HEK293 (cell line): Measurements from ENCODE around the gene ZNF423.

ENCODE experiments used
- CTCF ChIA-PET: fragments of 350-600 bp; formaldehyde crosslinking; extraction: SDS; loops from one replicate; lab custom pipeline; 2021; ENCODE audit warnings: antibody characterized with exemption; lab: Yijun Ruan, JAX
- POLR2A ChIA-PET: fragments of 300-600 bp; formaldehyde crosslinking; extraction: SDS; loops from one replicate; lab custom pipeline; 2020; ENCODE audit warnings: antibody characterized with exemption, inconsistent platforms; lab: Yijun Ruan, JAX
- H3K27ac ChIP-seq: fragments of 200-500 bp; sonication (Bioruptor generic); 2 replicates; pipeline ENCODE4 v1.5.1; 2014; ENCODE audit warnings: low read depth, low read length, control low read depth, inconsistent platforms; ENCODE audit errors: extremely low read depth
- H3K36me3 ChIP-seq, 2 experiments: fragments of 200-500 bp in 1 of 2; sonication (Bioruptor generic) in 1 of 2; 1 replicate in 1 of 2; 2 replicates in 1 of 2; pipeline ENCODE4 v1.5.1; 2014 to 2017; ENCODE audit warnings: inconsistent platforms in 2 of 2, low read length in 2 of 2; ENCODE audit not compliant: control insufficient read depth in 2 of 2, insufficient read depth in 1 of 2
- H3K4me1 ChIP-seq: fragments of 200-500 bp; sonication (Bioruptor generic); 2 replicates; pipeline ENCODE4 v1.5.1; 2014; ENCODE audit warnings: mild to moderate bottlenecking, low read length, inconsistent platforms; ENCODE audit not compliant: control insufficient read depth, insufficient read depth
- H3K4me3 ChIP-seq: 2 replicates; pipeline ENCODE4 v1.5.1; 2011; ENCODE audit warnings: low read depth, mild to moderate bottlenecking, control low read depth, low read length, moderate library complexity
- H3K9me3 ChIP-seq: fragments of 200-500 bp; sonication (Bioruptor generic); 2 replicates; pipeline ENCODE4 v1.5.1; 2014; ENCODE audit warnings: low read depth, low read length, inconsistent platforms; ENCODE audit not compliant: control insufficient read depth, insufficient read depth
- FEZF1 ChIP-seq: fragments of 450-650 bp; formaldehyde crosslinking; IDR thresholded peaks from 2 replicates; pipeline ENCODE4 v1.5.1; 2016; ENCODE audit warnings: missing biosample characterization, missing genetic modification characterization
- GLIS1 ChIP-seq: fragments of 450-650 bp; formaldehyde crosslinking; IDR thresholded peaks from 2 replicates; pipeline ENCODE4 v1.5.1; 2016; ENCODE audit warnings: missing biosample characterization, missing genetic modification characterization
- HOXD13 ChIP-seq: sonication (generic); formaldehyde crosslinking; IDR thresholded peaks from 2 replicates; pipeline ENCODE4 v1.8.0; 2022; ENCODE audit warnings: missing genetic modification reagents, borderline replicate concordance
- MEIS1 ChIP-seq: sonication (generic); formaldehyde crosslinking; IDR thresholded peaks from 2 replicates; pipeline ENCODE4 v1.8.1; 2022; ENCODE audit warnings: missing genetic modification reagents, mild to moderate bottlenecking, borderline replicate concordance
- REPIN1 ChIP-seq: fragments of 450-650 bp; formaldehyde crosslinking; IDR thresholded peaks from 2 replicates; pipeline ENCODE4 v1.5.1; 2017; ENCODE audit warnings: missing biosample characterization, missing genetic modification characterization, low read depth
- ZIC2 ChIP-seq: fragments of 450-650 bp; formaldehyde crosslinking; IDR thresholded peaks from 2 replicates; pipeline ENCODE4 v1.5.1; 2016; ENCODE audit warnings: missing biosample characterization, missing genetic modification characterization
- ZNF155 ChIP-seq: fragments of 450-650 bp; formaldehyde crosslinking; IDR thresholded peaks from 2 replicates; pipeline ENCODE4 v1.5.1; 2016; ENCODE audit warnings: missing biosample characterization, missing genetic modification characterization
- ZNF16 ChIP-seq: fragments of 450-650 bp; formaldehyde crosslinking; IDR thresholded peaks from 2 replicates; pipeline ENCODE4 v1.5.1; 2016; ENCODE audit warnings: low read depth, missing biosample characterization, missing genetic modification characterization
- ZNF214 ChIP-seq: fragments of 450-650 bp; formaldehyde crosslinking; IDR thresholded peaks from 2 replicates; pipeline ENCODE4 v1.5.1; 2017; ENCODE audit warnings: missing biosample characterization, mild to moderate bottlenecking, missing genetic modification characterization, borderline replicate concordance
- ZNF311 ChIP-seq: fragments of 450-650 bp; formaldehyde crosslinking; IDR thresholded peaks from 2 replicates; pipeline ENCODE4 v1.5.1; 2017; ENCODE audit warnings: missing biosample characterization, missing genetic modification characterization, borderline replicate concordance
- ZNF324 ChIP-seq: fragments of 450-650 bp; formaldehyde crosslinking; IDR thresholded peaks from 2 replicates; pipeline ENCODE4 v1.5.1; 2016; ENCODE audit warnings: missing biosample characterization, missing genetic modification characterization
- ZNF664 ChIP-seq: fragments of 450-650 bp; formaldehyde crosslinking; IDR thresholded peaks from 2 replicates; pipeline ENCODE4 v1.5.1; 2016; ENCODE audit warnings: missing biosample characterization, missing genetic modification characterization
- ZNF792 ChIP-seq: fragments of 450-650 bp; formaldehyde crosslinking; IDR thresholded peaks from 2 replicates; pipeline ENCODE4 v1.5.1; 2016; ENCODE audit warnings: missing biosample characterization, missing genetic modification characterization
- ZSCAN23 ChIP-seq: fragments of 450-650 bp; formaldehyde crosslinking; IDR thresholded peaks from 2 replicates; pipeline ENCODE4 v1.5.1; 2016; ENCODE audit warnings: missing biosample characterization, missing genetic modification characterization
- TF ChIP-seq, protein P1 (sequence below): fragments of 450-650 bp; formaldehyde crosslinking; IDR thresholded peaks from 2 replicates; pipeline ENCODE4 v1.5.1; 2017; ENCODE audit warnings: missing biosample characterization, missing genetic modification characterization
- TF ChIP-seq, protein P2 (sequence below): fragments of 450-650 bp; formaldehyde crosslinking; IDR thresholded peaks from 2 replicates; pipeline ENCODE4 v1.5.1; 2016; ENCODE audit warnings: missing biosample characterization, missing genetic modification characterization
- TF ChIP-seq, protein P3 (sequence below): fragments of 450-650 bp; formaldehyde crosslinking; IDR thresholded peaks from 2 replicates; pipeline ENCODE4 v1.5.1; 2017; ENCODE audit warnings: missing biosample characterization, missing genetic modification characterization

ZNF423 gene

DNA sequence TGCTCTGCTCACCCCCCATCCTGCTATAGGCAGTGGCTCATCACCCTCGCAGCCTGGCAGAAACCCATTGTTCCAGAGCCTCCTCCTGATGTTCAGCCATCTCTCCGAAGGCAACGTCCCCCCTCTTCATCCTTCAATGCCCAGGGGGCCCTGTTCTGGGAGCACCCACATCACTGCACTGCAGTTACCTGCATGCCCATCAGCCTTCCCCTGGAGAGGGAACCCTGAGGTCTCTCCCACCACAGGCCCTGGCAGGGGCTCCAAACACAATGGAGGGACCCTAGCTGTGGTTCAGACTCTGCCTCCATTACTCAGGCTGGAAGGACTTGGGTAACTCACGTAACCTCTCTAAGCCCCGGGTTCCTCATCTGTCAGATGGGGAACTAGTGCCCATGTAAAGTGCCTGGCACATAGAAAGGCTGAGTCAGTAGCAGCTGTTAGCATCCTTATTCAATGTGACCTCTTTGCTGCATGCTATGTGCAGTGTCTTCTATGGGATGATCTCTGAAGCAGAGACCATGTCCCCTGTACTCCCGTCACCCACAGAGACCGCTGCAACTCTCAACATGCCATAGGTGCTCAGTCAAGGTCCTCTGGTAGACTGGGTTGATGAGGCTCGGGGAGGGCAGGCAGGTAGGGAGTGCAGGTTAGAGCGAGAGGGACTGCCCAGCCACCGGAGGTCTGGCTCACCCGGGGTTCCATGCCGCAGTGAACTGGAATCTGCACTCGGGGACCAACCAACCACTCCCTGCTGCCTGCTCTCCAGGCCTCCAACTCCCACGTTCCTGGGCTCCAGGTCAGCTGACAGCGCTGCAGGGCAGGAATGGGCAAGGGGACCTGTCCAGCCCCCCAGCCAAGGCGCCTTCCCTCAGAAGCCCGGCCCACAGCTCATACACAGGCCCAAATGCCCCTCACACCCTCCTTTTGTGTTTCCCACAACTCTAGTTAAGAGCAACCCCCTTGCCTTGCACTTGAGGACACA lies 233.2 kb downstream of the ZNF423 start (continued):
- TF ChIP-seq ZNF792 (tag by site-specific recombination) (no peak), ZNF311 (tag by site-specific recombination) (no peak), ZSCAN23 (tag by site-specific recombination) (no peak), MEIS1 (CRISPR knock-in tag) (no peak), REPIN1 (tag by site-specific recombination) (no peak)
- TF ChIP-seq, protein P1, sequence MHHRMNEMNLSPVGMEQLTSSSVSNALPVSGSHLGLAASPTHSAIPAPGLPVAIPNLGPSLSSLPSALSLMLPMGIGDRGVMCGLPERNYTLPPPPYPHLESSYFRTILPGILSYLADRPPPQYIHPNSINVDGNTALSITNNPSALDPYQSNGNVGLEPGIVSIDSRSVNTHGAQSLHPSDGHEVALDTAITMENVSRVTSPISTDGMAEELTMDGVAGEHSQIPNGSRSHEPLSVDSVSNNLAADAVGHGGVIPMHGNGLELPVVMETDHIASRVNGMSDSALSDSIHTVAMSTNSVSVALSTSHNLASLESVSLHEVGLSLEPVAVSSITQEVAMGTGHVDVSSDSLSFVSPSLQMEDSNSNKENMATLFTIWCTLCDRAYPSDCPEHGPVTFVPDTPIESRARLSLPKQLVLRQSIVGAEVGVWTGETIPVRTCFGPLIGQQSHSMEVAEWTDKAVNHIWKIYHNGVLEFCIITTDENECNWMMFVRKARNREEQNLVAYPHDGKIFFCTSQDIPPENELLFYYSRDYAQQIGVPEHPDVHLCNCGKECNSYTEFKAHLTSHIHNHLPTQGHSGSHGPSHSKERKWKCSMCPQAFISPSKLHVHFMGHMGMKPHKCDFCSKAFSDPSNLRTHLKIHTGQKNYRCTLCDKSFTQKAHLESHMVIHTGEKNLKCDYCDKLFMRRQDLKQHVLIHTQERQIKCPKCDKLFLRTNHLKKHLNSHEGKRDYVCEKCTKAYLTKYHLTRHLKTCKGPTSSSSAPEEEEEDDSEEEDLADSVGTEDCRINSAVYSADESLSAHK = no peak

DNA sequence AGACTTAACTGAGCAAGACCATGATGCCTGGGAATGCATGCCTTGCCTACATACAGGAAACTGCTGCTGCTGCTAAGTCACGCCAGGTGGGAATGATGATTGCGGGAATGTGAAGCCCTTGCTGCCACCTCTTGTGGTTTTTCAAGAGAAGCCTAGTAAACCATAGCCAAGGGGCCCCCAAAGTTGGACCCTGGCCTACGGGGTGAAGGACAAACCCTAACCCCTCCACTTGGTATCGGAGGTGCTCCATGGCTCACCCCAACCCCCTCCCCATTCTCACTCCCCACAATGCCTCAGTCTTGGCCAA lies 233.9 kb downstream of the ZNF423 start:
- Histone ChIP-seq H3K4me1 (peaks cover 10% of the 10 kb centered on the region), H3K27ac (no peak overlapping the region), H3K9me3 (no peaks in the 10 kb centered on the region), H3K36me3 (no peaks in the 10 kb centered on the region), H3K4me3 (no peak overlapping the region)
- POLR2A ChIA-PET = no interaction called here
- TF ChIP-seq ZNF214 = no peak
- TF ChIP-seq ZNF324 = no peak
- no peak for TF ChIP-seq HOXD13 (CRISPR knock-in tag)
- TF ChIP-seq, protein P2, sequence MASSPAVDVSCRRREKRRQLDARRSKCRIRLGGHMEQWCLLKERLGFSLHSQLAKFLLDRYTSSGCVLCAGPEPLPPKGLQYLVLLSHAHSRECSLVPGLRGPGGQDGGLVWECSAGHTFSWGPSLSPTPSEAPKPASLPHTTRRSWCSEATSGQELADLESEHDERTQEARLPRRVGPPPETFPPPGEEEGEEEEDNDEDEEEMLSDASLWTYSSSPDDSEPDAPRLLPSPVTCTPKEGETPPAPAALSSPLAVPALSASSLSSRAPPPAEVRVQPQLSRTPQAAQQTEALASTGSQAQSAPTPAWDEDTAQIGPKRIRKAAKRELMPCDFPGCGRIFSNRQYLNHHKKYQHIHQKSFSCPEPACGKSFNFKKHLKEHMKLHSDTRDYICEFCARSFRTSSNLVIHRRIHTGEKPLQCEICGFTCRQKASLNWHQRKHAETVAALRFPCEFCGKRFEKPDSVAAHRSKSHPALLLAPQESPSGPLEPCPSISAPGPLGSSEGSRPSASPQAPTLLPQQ = no peak
- CTCF ChIA-PET = no interaction called here

DNA sequence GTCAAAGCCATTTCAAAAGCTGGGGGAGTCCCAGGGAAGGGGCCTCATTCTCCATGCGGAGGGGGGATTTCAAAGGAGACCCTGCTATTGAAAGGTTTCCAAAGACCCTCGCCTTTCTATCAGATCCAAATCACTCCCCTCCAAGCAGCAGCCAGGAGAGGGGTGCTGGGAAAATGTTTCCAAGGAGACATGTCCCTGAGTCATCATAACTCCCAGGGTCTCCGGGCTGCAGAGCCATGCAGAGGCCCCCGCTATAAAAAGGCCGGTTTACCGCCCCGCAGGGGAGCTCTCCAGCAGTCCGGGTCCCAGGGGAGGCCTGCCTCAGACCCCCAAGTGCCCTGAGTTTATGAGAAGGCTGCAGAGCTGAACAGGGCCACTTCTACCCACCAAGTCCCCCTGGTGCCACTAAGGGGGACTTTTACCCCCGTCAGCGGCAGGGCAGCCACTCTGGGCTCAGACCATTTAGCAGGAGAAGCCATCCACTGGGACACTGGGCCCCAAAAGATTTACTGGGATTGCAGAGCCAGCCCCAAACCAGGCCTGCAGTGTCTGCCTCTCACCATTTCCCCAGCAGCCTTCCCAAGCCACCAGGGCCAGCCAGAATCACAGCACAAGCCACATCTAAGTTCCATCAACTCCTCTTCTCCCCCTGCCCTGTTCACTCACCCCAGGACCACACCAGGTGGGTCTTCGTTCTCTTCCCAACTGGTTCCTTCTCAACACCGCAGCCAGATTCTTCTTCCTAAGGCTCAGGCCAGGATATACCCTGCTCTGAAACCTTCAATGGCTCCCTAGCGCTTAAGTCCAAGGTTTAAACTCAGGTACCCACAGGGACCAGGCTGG lies 234.4 kb downstream of the ZNF423 start:
- Histone ChIP-seq H3K9me3 (no peaks in the 10 kb centered on the region), H3K4me3 (no peak overlapping the region), H3K36me3 (no peaks in the 10 kb centered on the region), H3K27ac (no peak overlapping the region), H3K4me1 (peaks cover 10% of the 10 kb centered on the region)
- no peak for TF ChIP-seq ZNF664
- TF ChIP-seq FEZF1 (tag by site-specific recombination) = no peak
- TF ChIP-seq GLIS1 = peak; percentile 84
- TF ChIP-seq ZNF16 (tag by site-specific recombination) = peak; percentile 68; the same call in 1 of the 2 replicates
- POLR2A ChIA-PET = no interaction called here
- CTCF ChIA-PET = no interaction called here

DNA sequence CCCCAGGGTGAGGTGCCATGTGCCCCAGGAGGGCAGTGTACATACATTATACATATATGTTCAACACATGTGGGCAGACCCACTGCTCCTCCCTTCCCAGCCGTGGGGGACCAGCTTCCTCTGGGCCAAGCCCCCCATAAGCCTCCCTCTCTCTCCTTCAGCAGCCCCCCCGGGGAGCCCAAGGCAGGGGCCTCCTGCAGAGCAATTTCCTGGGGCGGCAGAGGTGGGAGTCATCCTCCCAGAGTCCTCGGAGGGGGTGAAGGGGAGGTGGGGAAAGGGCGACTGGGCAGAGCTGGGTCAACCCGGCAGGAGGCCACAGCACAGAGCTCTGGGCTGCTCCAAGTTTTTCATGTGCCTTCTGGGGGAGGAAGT lies 235.1 kb downstream of the ZNF423 start:
- no peaks in the 10 kb centered on the region for H3K36me3 ChIP-seq
- ChIA-PET CTCF (no interaction called here), POLR2A (no interaction called here)
- no peak overlapping the region for H3K27ac ChIP-seq
- no peak overlapping the region for H3K4me3 ChIP-seq
- peaks cover 10% of the 10 kb centered on the region for H3K4me1 ChIP-seq
- H3K9me3 ChIP-seq = no peaks in the 10 kb centered on the region
- TF ChIP-seq ZIC2 (tag by site-specific recombination) = peak; percentile 75; the same call in 1 of the 2 replicates
- peak; percentile 93 for TF ChIP-seq GLIS1
- TF ChIP-seq, protein P3, sequence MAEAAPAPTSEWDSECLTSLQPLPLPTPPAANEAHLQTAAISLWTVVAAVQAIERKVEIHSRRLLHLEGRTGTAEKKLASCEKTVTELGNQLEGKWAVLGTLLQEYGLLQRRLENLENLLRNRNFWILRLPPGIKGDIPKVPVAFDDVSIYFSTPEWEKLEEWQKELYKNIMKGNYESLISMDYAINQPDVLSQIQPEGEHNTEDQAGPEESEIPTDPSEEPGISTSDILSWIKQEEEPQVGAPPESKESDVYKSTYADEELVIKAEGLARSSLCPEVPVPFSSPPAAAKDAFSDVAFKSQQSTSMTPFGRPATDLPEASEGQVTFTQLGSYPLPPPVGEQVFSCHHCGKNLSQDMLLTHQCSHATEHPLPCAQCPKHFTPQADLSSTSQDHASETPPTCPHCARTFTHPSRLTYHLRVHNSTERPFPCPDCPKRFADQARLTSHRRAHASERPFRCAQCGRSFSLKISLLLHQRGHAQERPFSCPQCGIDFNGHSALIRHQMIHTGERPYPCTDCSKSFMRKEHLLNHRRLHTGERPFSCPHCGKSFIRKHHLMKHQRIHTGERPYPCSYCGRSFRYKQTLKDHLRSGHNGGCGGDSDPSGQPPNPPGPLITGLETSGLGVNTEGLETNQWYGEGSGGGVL = peak; percentile 48
- TF ChIP-seq ZNF155 (tag by site-specific recombination) = no peak
- TF ChIP-seq, all 188 proteins: peak for 3
